ENCODE measurements around the gene TNRC6A. TPM values are rescaled to one million over a fixed set of nuclear protein-coding genes. Genes with fewer than 3 reads are reported as not detected.

The TNRC6A gene
- 61.5 TPM for total RNA-seq

DNA sequence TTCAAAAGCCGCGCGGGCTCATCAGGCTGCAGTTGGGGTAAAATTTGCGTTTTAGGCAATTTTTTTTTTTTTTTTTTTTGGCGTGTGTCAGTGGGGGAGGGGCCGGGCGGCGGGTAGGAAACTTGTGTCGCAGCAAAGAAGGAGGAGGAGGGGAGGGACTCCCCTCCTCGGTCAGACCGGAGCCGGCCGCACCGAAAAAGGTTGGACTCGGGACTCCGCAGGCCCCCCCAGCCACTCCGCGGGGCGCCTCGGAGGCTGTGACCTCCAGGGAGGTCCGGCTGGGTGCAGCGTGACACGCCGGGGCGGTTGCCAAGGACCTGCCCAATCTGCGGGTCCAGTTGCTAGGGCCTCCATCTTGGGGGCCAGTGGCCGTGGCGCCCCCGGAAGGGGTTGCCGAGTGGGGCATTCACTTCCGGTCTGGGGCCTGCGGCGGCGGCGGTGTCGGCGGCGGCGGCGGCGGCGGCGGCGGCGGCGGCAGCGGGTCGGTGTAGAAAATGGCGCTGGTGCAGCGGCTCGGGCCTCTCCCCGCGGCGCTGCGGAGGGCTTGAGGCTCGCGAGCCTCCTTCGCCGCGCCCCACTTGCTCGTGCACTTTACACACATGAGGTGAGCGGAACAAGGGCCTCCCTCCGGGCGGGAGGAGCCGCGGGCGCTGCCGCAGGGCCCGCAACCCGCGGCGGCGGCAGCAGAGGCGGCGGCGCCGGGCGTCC is at the start of gene TNRC6A:
TNRC6A (plus strand) TSS at position 409 of the 708 bp plus-strand sequence; CDS start at position 600, 191 bp downstream.
- Histone ChIP-seq H3K27me3 (ENCODE audit: insufficient read depth, low read length) (no peaks in the 10 kb centered on the region), H3K9me3 (ENCODE audit: low read depth, low read length) (no peaks in the 10 kb centered on the region), H3K4me1 (ENCODE audit: insufficient read depth, low read length) (peaks cover 22% of the 10 kb centered on the region), H3K4me3 (ENCODE audit: low read length) (peak within 1 kb of the TSS; percentile 81)

DNA sequence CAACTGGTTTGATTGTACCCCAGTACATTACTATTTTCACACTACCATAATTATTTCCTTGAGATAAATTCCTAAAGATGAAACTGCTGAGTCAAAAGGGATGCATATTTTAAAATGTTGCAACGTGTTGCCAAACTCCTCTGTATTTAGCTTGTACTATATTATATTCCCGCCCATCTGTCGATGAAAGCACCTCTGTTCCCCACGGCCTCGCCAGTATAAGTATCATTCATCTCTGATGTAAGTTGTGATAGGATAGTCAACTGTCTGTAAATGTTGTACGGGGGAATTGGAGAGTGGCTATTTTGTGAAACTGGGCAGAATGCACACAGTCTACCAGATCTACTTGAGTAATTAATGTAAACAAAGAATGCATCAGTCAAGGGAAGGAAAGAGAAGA is 47.7 kb upstream of the TNRC6A start:
- no peaks in the 10 kb centered on the region for H3K4me1 ChIP-seq (ENCODE audit: insufficient read depth, low read length)
- no peaks in the 10 kb centered on the region for H3K27me3 ChIP-seq (ENCODE audit: insufficient read depth, low read length)
- no peaks in the 10 kb centered on the region for H3K9me3 ChIP-seq (ENCODE audit: low read depth, low read length)
- no peak overlapping the region for H3K4me3 ChIP-seq (ENCODE audit: low read length)

DNA sequence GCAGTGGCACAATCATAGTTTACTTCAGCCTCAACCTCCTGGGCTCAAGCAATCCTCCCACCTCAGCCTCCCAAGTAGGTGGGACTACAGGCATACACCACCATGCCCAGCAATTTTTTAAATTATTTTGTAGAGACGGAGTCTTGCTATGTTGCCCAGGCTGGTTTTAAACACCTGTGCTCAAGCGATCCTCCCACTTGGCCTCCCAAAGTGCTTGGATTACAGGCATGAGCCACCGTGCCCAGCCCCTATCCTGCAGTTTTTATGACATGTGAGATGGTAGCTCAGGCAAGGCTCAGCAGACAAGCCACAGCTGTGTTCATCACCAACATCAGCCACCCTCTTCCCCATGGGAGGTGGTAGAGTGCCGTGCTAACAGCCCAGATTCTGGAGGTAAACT is 46.2 kb upstream of the TNRC6A start:
- H3K4me1 ChIP-seq (ENCODE audit: insufficient read depth, low read length), result no peaks in the 10 kb centered on the region
- H3K9me3 ChIP-seq (ENCODE audit: low read depth, low read length), result no peaks in the 10 kb centered on the region
- H3K27me3 ChIP-seq (ENCODE audit: insufficient read depth, low read length), result no peaks in the 10 kb centered on the region
- H3K4me3 ChIP-seq (ENCODE audit: low read length), result no peak overlapping the region

DNA sequence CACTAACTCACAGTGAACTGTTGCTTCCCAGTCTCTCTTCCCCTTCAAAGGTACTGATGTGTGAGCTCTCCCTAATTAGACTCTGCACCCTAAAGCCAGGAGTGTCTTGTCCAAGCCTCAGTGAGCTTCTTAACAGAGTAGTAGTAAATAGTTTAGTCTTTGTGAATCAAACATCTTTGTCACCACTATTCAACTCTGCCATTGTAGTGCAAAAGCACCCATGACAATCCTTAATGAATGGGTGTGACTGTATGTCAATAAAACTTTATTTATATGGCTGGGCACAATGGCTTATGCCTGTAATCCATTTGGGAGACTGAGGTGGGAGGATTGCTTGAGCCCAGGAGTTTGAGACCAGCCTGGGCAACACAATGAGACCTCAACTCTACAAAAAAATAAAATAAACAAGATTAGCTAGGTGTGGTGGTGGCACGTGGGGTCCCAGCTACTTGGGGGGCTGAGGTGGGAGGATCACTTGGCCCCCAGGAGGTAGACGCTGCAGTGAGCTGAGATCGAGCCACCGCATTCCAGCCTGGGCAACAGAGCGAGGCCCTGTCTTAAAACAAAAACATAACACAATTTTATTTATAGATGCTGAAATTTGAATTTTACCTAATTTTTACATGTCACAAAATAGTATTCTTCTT is 45.5 kb upstream of the TNRC6A start:
- no peaks in the 10 kb centered on the region for H3K4me1 ChIP-seq (ENCODE audit: insufficient read depth, low read length)
- no peaks in the 10 kb centered on the region for H3K9me3 ChIP-seq (ENCODE audit: low read depth, low read length)
- H3K4me3 ChIP-seq (ENCODE audit: low read length), result no peak overlapping the region
- H3K27me3 ChIP-seq (ENCODE audit: insufficient read depth, low read length), result no peaks in the 10 kb centered on the region

DNA sequence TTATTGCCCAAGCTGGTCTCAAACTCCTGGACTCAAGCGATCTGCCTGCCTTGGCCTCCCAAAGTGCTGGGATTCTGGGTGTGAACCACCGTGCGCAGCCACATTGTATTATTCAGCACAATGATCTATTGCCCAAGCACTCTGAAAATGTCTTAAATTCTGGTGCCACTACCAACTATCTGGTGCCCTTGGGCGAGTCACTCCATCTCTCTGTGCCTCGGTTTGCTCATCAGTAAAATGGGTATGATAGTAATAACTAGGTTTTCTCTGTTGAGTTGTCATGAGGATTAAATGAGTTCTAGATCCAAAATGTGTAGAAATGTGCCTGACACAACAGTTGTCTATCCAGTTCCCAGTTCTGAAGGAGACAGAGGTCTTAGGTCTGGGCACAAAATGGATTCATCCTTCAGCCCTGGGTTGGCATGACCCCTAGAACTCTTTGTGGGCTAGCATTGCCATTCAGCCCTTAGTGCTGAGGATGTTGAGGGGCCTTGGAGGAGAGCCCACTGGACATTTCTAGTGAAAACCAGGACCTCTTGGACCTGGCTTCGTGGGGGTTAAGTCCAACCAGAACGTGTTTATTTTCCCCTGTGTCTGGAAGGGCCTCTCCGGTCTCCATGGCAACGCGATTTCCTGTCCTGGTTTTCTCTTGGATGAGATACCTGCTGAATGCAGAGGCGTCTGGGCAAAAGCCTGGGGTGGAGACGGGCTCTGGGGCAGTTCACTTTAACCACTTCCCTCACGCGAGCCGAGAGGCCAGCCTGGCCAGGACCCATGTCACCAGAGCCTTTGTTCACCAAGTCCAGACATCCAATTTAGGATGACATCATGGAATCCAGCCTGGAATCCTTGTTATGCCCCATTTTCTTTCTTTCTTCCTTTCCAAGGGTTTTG is 43.7 kb upstream of the TNRC6A start:
- H3K4me3 ChIP-seq (ENCODE audit: low read length), result no peak overlapping the region
- no peaks in the 10 kb centered on the region for H3K27me3 ChIP-seq (ENCODE audit: insufficient read depth, low read length)
- no peaks in the 10 kb centered on the region for H3K4me1 ChIP-seq (ENCODE audit: insufficient read depth, low read length)
- no peaks in the 10 kb centered on the region for H3K9me3 ChIP-seq (ENCODE audit: low read depth, low read length)

DNA sequence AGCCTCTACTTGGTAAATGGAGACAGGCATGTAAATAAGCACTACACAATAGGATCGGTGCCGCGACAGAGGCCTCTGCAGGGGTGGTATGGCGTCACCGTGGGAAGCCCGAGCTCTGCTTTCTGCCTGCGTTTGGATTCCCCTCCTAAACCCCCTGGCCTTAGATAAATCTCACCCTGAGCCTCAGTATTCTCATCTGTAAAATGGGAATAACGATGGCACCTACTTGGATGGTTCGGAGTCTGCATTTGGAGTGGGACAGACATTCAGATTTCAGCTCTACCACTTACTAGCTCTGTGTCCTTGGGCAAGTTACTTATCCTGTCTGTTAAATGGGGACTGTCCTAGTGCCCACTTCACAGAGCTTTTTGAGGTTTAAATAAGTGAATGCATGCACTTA is 42.8 kb upstream of the TNRC6A start:
- H3K27me3 ChIP-seq (ENCODE audit: insufficient read depth, low read length), result no peaks in the 10 kb centered on the region
- H3K9me3 ChIP-seq (ENCODE audit: low read depth, low read length), result no peaks in the 10 kb centered on the region
- H3K4me3 ChIP-seq (ENCODE audit: low read length), result no peak overlapping the region
- no peaks in the 10 kb centered on the region for H3K4me1 ChIP-seq (ENCODE audit: insufficient read depth, low read length)

DNA sequence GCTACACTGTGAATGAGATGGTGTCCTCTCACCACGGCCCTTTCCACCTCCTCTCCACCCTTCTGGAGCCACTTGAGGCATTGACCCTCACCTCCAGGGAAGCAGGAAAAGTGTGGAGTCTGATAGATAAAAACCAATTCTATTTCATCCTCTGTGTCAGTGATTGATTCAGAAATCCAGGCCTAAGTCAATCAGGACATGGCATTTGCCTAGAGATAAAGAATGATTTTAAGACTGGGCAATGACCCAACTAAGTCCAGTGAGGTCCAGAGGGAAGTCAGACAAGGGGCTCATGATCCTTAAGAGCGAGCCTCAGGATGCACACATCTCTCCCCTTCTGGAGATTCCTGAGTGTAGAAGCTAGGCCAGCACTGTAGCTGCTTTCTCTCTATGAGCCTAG is 41.1 kb upstream of the TNRC6A start:
- Histone ChIP-seq H3K27me3 (ENCODE audit: insufficient read depth, low read length) (no peaks in the 10 kb centered on the region), H3K4me1 (ENCODE audit: insufficient read depth, low read length) (no peaks in the 10 kb centered on the region), H3K9me3 (ENCODE audit: low read depth, low read length) (no peaks in the 10 kb centered on the region), H3K4me3 (ENCODE audit: low read length) (no peak overlapping the region)

DNA sequence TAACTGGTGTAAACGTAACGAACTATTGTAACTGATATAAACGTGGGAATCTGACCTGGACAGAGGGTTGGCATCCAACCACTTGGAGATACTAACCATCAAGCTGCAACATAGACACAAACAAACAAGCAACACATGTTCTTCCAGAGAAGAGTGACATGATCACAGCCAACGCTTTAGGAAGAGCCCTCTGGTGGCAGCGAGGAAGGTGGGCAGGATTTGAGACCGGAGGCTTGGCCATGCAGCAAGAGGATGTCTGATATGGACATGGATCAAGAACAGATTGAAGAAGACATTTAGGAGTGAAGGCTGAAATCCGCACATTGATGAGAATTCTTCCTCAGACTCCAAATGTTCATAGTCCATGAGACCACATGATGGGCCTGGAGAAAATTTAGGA is 40.3 kb upstream of the TNRC6A start:
- Histone ChIP-seq H3K9me3 (ENCODE audit: low read depth, low read length) (no peaks in the 10 kb centered on the region), H3K4me1 (ENCODE audit: insufficient read depth, low read length) (no peaks in the 10 kb centered on the region), H3K27me3 (ENCODE audit: insufficient read depth, low read length) (no peaks in the 10 kb centered on the region), H3K4me3 (ENCODE audit: low read length) (no peak overlapping the region)

DNA sequence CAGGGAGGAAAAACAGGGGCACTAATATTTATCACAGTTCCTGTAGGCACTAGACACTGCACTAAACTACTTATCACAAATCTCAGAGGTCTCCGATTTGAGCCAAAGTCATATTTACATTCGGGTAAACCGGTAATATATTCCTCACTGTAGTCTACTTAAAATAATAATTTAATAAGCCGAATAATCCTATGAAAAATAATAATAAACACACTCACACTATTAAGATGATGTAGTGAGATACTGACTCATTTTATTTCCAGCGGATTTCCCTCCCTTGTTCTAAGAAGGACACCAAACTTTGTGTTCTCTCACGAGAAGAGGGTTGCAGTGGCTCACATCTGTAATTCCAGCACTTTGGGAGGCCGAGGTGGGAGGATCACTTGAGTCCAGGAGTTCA is 36.6 kb upstream of the TNRC6A start:
- no peak overlapping the region for H3K4me3 ChIP-seq (ENCODE audit: low read length)
- no peaks in the 10 kb centered on the region for H3K4me1 ChIP-seq (ENCODE audit: insufficient read depth, low read length)
- H3K9me3 ChIP-seq (ENCODE audit: low read depth, low read length), result no peaks in the 10 kb centered on the region
- no peaks in the 10 kb centered on the region for H3K27me3 ChIP-seq (ENCODE audit: insufficient read depth, low read length)

DNA sequence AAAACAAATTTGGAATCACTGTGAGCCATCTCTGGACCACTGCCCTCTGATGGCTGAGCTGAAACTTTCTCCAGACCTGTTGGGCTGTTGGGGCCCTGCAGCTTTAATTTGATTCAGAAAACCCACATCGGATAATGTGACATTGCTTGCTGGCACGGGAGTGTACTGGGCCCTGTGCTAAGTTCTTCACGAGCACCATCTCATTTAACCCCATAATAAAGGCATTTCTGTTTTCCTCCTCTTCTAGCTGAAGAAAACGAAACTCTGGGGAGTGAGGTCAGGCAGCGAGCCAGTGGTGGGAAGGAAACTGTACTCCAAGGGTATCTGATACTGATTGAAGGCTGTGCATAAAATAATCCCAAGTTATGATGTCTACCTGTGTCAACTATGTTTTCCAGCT is 34.5 kb upstream of the TNRC6A start:
- Histone ChIP-seq H3K4me1 (ENCODE audit: insufficient read depth, low read length) (no peaks in the 10 kb centered on the region), H3K27me3 (ENCODE audit: insufficient read depth, low read length) (no peaks in the 10 kb centered on the region), H3K9me3 (ENCODE audit: low read depth, low read length) (no peaks in the 10 kb centered on the region), H3K4me3 (ENCODE audit: low read length) (no peak overlapping the region)

DNA sequence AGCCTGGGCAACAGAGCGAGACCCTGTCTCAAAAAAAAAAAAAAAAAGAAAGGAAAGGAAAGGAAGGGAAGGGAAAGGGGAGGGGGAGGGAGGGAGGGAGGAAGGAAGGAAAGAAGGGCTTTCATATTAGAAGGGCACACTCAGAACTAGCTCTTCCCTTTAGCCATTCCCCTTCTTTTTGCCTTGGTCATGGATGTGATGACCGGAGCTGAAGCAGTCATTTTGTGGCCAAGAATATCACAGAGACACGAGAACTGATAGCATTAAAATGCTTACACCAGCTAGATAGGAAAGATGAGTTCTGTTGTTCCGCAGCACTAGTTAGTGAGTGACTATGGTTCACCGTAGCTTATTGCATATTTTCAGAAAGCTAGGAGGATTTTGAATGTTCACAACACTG is 32.8 kb upstream of the TNRC6A start:
- Histone ChIP-seq H3K9me3 (ENCODE audit: low read depth, low read length) (no peaks in the 10 kb centered on the region), H3K4me1 (ENCODE audit: insufficient read depth, low read length) (no peaks in the 10 kb centered on the region), H3K4me3 (ENCODE audit: low read length) (no peak overlapping the region), H3K27me3 (ENCODE audit: insufficient read depth, low read length) (no peaks in the 10 kb centered on the region)

DNA sequence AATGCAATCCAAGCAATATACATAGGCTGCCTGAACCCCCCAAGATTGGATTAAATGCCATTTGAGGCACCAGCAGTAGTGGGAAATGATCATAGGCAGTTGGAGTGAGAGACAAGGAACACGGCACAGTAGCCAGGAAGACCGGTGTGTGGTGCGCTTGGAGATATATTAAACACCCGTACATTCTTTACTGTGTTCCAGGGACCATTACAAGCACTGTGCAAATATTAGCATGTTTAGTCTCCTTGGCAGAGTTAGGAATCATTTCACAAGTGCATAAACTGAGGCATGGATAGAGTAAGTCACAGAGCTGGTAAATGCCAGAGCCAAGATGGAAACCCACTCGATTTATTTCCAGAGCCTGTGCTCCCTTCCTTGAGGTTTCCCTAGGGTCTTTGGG is 31.1 kb upstream of the TNRC6A start:
- no peak overlapping the region for H3K4me3 ChIP-seq (ENCODE audit: low read length)
- H3K27me3 ChIP-seq (ENCODE audit: insufficient read depth, low read length), result no peaks in the 10 kb centered on the region
- no peaks in the 10 kb centered on the region for H3K9me3 ChIP-seq (ENCODE audit: low read depth, low read length)
- no peaks in the 10 kb centered on the region for H3K4me1 ChIP-seq (ENCODE audit: insufficient read depth, low read length)

DNA sequence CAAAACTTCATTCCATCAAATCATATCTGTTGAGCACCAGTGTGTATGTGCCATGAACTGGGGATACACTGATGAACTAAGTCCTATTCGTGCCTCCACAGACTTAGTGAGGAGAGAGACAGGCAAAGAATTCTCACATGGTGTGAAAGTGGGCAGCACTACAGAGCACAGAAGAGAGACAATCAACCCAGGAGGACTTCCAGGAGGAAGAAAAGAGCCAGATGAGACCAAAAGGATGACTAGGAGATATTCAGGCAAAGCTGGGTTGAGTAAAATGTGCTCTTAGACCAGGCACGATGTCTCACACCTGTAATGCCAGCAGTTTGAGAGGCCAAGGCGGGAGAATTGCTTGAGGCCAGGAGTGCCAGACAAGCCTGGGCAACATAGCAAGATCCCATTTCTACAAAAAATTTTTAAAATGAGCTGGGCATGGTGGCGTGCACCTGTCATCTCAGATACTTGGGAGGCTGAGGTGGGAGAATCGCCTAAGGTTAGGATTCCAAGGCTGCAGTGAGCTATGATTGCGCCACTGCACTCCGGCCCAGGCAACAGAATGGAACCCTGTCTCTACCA is 30.2 kb upstream of the TNRC6A start:
- H3K9me3 ChIP-seq (ENCODE audit: low read depth, low read length), result no peaks in the 10 kb centered on the region
- H3K4me1 ChIP-seq (ENCODE audit: insufficient read depth, low read length), result no peaks in the 10 kb centered on the region
- no peak overlapping the region for H3K4me3 ChIP-seq (ENCODE audit: low read length)
- H3K27me3 ChIP-seq (ENCODE audit: insufficient read depth, low read length), result no peaks in the 10 kb centered on the region

DNA sequence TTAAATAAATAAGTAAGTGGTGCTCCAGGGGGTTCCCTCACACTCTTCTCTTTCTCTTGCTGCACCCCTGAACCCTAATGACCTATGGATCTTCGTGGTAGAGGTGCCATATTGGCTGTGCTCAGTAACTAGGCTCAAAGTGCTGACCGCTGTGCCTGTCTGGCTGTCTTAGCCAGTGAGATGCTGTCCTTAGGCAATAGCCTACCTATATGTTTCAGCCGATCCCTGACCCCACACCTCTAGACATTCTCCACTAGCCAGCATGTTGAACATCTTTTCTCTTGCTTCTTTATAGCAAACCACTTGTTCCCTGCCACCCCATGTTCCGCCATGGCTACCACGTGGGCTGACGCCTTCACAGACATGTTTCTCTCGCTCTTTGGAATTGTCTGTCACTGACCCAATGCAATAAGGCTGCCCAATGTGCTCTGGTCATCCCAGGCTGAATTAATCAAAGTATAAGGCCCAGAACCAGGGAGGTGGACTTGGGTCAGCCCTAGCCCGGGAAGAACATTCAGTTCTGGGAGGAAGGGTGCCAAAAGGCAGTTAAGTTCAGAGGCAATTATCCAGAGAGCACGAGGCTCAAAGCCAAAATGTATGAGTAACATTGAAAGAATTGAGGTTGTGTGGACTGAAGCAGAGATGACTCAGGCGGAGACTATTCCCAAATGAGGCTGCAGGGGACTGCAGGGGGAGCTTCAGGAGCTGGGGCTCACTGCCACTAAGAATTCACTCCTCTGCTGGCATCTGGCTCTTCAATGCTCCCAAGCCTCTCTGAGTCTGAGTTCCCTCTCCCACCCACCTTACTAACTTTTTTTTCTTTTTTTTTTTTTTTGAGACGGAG is 28.7 kb upstream of the TNRC6A start:
- H3K27me3 ChIP-seq (ENCODE audit: insufficient read depth, low read length), result no peaks in the 10 kb centered on the region
- no peaks in the 10 kb centered on the region for H3K9me3 ChIP-seq (ENCODE audit: low read depth, low read length)
- no peaks in the 10 kb centered on the region for H3K4me1 ChIP-seq (ENCODE audit: insufficient read depth, low read length)
- H3K4me3 ChIP-seq (ENCODE audit: low read length), result no peak overlapping the region
